Ascending aorta (tissue), 2 donors: ENCODE results near the gene LHFPL3. TPM values are rescaled to one million over a fixed set of nuclear protein-coding genes. Genes with fewer than 3 reads are reported as not detected.

Source experiments
- DNase-seq, 2 donors: peaks; one replicate each; pipeline ENCODE4 v3.0.0-alpha.2; 2019; ENCODE audit warnings: low spot score in 2 of 2
- H3K27ac ChIP-seq, 2 donors: fragments of 200-600 bp; sonication (generic); one replicate each; pipeline ENCODE4 v1.5.1; 2016 to 2017; ENCODE audit warnings: mild to moderate bottlenecking in 1 of 2
- H3K27me3 ChIP-seq: fragments of 200-600 bp; sonication (generic); one replicate; pipeline ENCODE4 v1.5.1; 2017
- H3K36me3 ChIP-seq, 2 donors: fragments of 200-600 bp; sonication (generic); one replicate each; pipeline ENCODE4 v1.5.1; 2016
- H3K4me1 ChIP-seq, 2 donors: fragments of 200-600 bp; sonication (generic); one replicate each; pipeline ENCODE4 v1.5.1; 2016 to 2017; ENCODE audit warnings: mild to moderate bottlenecking in 1 of 2
- H3K4me3 ChIP-seq, 2 donors: fragments of 200-600 bp; sonication (generic); one replicate each; pipeline ENCODE4 v1.5.1; 2016 to 2017; ENCODE audit warnings: mild to moderate bottlenecking in 1 of 2
- H3K9me3 ChIP-seq, 2 donors: fragments of 200-600 bp; sonication (generic); one replicate each; pipeline ENCODE4 v1.5.1; 2016
- intact Hi-C: fragments of 100-400 bp; cut with DNase I; formaldehyde crosslinking; loops from one replicate; pipeline ENCODE4 v1.15.1; 2023
- total RNA-seq: library from RNA; depleted of rRNA; stranded (reverse); fragments of >200 nt; gene quantifications from one replicate; pipeline ENCODE4 v1.1.0, GENCODE V29; 2016
- TF ChIP-seq, protein P1 (sequence below), 3 experiments: fragments of 200-600 bp in 2 of 3; fragments of 450-650 bp in 1 of 3; sonication (generic) in 2 of 3; IDR thresholded peaks; one replicate each; pipeline ENCODE4 v1.5.1; 2016 to 2019; ENCODE audit warnings: antibody characterized with exemption in 3 of 3, mild to moderate bottlenecking in 1 of 3, moderate library complexity in 1 of 3

The LHFPL3 gene
- total RNA-seq, 1 donor from 2014 or later, result not detected

DNA sequence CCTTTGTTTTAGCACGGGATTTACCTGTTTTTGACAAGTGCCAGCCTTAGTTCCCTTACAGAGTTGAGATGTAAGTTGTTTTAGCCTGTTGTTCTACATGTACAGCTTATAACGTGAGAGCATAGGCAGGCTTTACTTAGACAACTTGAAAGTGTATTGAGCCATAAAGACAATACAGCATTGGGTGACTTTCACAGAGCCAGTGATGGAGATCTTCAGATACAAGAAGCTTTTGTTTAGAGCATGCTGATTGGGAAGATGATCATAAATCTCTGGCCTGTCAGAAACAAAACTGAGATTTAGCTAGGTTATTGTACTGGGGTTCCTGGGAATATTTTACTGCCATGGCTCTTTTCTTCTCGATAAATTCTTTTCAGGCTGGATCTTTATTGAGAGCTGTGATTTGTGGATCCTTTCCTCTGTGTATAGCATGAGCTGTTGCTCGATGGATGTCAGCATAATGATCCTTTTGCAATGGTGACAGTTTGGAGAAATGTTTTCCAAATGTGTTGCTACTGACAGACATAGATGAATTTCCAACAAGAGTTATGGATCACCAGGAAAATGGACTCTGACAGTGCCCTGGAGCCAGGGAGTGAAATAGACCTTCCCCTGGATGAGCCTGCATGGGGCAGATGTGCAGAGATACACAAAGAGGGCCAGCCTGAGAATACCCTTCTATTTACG is 30.2 kb downstream of the LHFPL3 start:
- no peak overlapping the region for H3K27ac ChIP-seq
- intact Hi-C loops, result no loop called here
- DNase-seq, result no peak
- H3K4me3 ChIP-seq, result no peak overlapping the region
- TF ChIP-seq, protein P1, sequence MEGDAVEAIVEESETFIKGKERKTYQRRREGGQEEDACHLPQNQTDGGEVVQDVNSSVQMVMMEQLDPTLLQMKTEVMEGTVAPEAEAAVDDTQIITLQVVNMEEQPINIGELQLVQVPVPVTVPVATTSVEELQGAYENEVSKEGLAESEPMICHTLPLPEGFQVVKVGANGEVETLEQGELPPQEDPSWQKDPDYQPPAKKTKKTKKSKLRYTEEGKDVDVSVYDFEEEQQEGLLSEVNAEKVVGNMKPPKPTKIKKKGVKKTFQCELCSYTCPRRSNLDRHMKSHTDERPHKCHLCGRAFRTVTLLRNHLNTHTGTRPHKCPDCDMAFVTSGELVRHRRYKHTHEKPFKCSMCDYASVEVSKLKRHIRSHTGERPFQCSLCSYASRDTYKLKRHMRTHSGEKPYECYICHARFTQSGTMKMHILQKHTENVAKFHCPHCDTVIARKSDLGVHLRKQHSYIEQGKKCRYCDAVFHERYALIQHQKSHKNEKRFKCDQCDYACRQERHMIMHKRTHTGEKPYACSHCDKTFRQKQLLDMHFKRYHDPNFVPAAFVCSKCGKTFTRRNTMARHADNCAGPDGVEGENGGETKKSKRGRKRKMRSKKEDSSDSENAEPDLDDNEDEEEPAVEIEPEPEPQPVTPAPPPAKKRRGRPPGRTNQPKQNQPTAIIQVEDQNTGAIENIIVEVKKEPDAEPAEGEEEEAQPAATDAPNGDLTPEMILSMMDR (IDR thresholded peaks at IDR 0.05), result no peak
- no peaks in the 10 kb centered on the region for H3K4me1 ChIP-seq
- no peaks in the 10 kb centered on the region for H3K27me3 ChIP-seq
- H3K36me3 ChIP-seq, result no peaks in the 10 kb centered on the region
- no peaks in the 10 kb centered on the region for H3K9me3 ChIP-seq

- no peaks in the 10 kb centered on the region for H3K9me3 ChIP-seq
- H3K27ac ChIP-seq, result no peak overlapping the region
- TF ChIP-seq, protein P1 (IDR thresholded peaks at IDR 0.05), result no peak
- H3K4me3 ChIP-seq, result no peak overlapping the region
- DNase-seq, result no peak
- H3K27me3 ChIP-seq, result no peaks in the 10 kb centered on the region
- intact Hi-C loops, result no loop called here
- H3K36me3 ChIP-seq, result no peaks in the 10 kb centered on the region
- no peaks in the 10 kb centered on the region for H3K4me1 ChIP-seq
These were observed 34.4 kb downstream of the LHFPL3 start for GRCh38 chr7:104362756-104363155.

- intact Hi-C loops, result no loop called here
- H3K4me1 ChIP-seq, result no peaks in the 10 kb centered on the region
- no peaks in the 10 kb centered on the region for H3K9me3 ChIP-seq
- no peak overlapping the region for H3K4me3 ChIP-seq
- H3K36me3 ChIP-seq, result no peaks in the 10 kb centered on the region
- TF ChIP-seq, protein P1 (IDR thresholded peaks at IDR 0.05), result no peak
- no peak for DNase-seq
- H3K27me3 ChIP-seq, result no peaks in the 10 kb centered on the region
- H3K27ac ChIP-seq, result no peak overlapping the region
These were observed 35.0 kb downstream of the LHFPL3 start for GRCh38 chr7:104363355-104363754.

- TF ChIP-seq, protein P1 (IDR thresholded peaks at IDR 0.05), result no peak
- Histone ChIP-seq H3K36me3 (no peaks in the 10 kb centered on the region), H3K4me1 (no peaks in the 10 kb centered on the region), H3K4me3 (no peak overlapping the region), H3K9me3 (no peaks in the 10 kb centered on the region), H3K27ac (no peak overlapping the region), H3K27me3 (no peaks in the 10 kb centered on the region)
- intact Hi-C loops, result no loop called here
- no peak for DNase-seq
These were observed 38.0 kb downstream of the LHFPL3 start for GRCh38 chr7:104366390-104366789.

GRCh38 chr7:104367926-104368325 is 39.5 kb downstream of the LHFPL3 start:
- H3K27ac ChIP-seq, result no peak overlapping the region
- H3K9me3 ChIP-seq, result no peaks in the 10 kb centered on the region
- TF ChIP-seq, protein P1 (IDR thresholded peaks at IDR 0.05), result no peak

More at GRCh38 chr7:104367926-104368325, 39.5 kb downstream of the LHFPL3 start:
- no peaks in the 10 kb centered on the region for H3K36me3 ChIP-seq
- DNase-seq, result no peak
- H3K27me3 ChIP-seq, result no peaks in the 10 kb centered on the region
- H3K4me3 ChIP-seq, result no peak overlapping the region
- intact Hi-C loops, result no loop called here
- no peaks in the 10 kb centered on the region for H3K4me1 ChIP-seq
